ENCODE measurements around the gene MEG3.

The MEG3 gene

DNA sequence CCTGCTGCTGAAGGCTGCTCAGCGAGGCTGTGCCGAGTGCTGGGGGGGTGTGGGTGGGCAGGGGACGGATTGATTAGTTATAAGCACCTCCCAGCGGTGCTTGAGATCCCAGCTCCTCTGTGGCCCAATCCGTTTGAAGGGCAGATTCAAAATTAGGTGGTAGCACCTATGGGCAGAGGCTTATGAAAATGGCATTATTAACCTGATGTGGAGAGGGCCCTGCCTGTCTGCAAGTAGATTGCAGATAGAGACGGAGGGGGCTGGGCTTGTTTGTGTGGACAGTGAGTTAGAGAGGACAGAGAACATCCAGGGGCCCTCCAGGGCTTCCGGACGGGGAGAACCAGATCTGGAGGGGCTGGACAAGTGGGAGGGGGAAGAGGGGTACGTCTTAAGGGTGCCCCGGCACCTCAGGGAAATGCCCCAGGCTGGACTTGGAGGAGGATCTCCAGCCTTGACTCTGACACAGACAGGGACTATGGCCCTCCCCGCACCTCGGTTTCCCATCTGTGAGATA, 77.8 kb downstream of the MEG3 start, which contains the start of gene RTL1:
TSS of gene RTL1 (minus strand) at position 51 of the 514 bp plus-strand sequence. CDS start 18,934 bp downstream, outside the sequence.
- no peak for FAIRE-seq
- DNase-seq (ENCODE audit: extremely low spot score, insufficient read length, low read depth): no peak

DNA sequence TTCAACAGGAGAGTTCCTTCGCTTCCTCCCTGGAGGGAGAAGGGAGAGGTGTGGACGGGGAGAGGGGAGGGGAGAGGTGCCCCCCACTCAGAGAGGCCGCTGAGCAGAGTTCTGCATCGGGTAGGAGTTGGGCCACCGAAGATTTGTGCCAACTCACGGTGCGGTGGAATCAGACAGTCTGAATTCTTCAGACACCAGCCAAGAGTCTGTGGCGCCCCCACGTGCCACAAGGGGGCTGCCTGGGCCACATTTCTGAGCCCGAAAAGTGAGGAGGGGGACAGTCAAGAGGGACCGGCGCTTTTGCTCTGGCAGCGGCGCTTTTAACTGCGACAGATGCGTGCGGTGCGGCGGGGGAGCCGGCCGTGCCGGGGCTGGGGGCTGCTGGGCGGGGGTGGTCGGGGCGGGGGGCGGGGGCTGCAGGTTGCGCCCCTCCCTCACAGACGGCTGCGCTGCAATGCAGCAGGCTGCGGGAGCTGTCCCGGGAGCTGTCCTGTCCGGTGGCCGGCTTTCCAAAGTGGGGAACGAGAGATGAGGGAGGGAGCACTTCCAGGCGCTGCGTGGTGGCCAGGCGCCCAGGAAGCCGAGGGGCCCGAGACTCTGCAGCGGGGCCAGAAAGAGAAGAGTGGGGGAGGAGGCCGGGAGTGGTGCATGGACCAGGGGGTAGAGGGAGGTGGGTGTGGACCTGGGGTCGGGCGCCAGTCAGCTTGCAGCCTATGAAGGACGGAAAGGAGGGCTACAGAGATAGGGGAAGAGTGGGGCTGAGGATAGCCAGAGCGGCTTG, 78.6 kb downstream of the MEG3 start:
- DNase-seq (ENCODE audit: extremely low spot score, insufficient read length, low read depth) (no peak), FAIRE-seq (no peak)

DNA sequence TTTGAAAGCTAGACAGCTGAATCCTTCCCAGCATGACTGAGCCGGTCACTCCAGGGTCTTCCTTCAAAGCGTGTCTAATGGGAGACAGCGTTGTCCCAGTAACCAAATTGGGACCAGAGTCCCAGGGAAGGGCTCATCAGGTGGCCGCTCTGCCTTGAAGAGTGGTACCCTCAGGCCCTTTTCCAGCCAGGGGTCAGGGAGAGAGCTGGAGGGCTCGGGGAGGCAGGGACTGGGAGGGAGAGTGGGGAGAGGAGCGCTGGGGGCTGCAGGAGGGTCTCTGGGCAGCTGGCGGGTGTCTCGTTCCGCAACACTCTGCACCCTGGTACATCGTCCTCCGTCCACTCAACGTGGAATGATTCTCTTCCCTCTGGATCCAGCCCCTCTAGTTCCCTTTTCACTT, 79.2 kb downstream of the MEG3 start:
- no peak for DNase-seq (ENCODE audit: extremely low spot score, insufficient read length, low read depth)
- no peak for FAIRE-seq

DNA sequence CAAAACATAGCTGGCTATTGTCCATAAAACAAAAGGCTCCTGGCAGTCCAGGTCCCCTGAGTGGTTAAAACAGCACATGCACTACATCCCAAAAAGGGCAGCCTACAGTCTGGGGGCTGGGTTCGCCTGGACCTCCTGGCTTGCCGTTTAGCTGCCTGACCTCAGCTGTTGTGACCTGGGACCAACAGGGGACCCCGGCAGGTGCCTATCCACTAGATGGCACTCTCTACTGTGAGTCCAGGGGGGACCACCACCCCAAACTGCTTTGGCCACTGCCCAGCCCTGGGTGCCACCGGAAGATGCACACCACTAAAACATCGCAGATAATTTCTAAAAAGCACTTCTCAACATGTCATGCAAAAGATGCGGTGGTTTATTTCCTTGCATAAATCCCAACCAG, 80.5 kb downstream of the MEG3 start:
- DNase-seq (ENCODE audit: extremely low spot score, insufficient read length, low read depth) (no peak), FAIRE-seq (no peak)

DNA sequence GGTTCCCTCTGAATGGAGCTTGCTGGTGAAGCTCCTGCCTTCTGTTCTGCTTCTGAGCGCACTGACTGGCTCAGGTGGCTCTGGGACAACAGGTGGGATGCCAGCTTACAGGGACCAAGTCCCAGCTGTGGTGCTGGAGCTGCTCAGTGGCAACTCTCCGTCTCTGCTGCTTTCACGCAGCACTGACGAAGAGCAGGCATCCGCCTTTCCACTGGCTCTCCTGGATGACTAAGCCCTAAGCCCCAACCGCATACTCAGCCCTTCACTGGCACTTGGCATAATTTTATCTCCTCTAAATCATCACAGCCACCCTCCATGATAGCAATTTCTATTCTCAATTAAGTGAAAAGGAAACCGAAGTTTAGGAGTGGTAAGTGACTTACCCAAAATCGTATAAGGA, 81.3 kb downstream of the MEG3 start:
- no peak for FAIRE-seq
- DNase-seq (ENCODE audit: extremely low spot score, insufficient read length, low read depth): no peak

DNA sequence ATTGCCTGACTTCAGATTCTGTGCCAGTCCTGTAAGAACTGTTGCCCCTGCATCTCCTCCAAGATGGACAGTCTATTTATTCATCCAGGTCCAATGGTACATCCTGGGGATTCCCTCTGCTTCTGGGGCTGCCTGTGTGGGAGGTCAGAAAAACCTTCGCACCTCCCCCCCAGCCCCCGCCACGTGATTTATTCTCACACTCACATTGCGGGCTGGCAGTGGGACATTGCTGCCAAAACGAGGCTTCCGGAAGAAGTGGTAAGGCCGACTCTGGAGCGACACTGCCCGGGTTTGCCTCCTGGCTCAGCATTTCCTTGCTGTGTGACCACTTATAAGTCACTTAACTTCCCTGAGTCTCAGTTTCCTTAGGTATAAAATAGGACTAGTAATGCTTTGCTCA, 83.5 kb downstream of the MEG3 start:
- no peak for DNase-seq (ENCODE audit: extremely low spot score, insufficient read length, low read depth)
- FAIRE-seq: no peak

All from GM18507 (cell line).